ENCODE measurements around the gene C19orf81.
A peak's percentile ranks its signal among the peaks of the same experiment; 100 is the strongest.

Gene C19orf81

DNA sequence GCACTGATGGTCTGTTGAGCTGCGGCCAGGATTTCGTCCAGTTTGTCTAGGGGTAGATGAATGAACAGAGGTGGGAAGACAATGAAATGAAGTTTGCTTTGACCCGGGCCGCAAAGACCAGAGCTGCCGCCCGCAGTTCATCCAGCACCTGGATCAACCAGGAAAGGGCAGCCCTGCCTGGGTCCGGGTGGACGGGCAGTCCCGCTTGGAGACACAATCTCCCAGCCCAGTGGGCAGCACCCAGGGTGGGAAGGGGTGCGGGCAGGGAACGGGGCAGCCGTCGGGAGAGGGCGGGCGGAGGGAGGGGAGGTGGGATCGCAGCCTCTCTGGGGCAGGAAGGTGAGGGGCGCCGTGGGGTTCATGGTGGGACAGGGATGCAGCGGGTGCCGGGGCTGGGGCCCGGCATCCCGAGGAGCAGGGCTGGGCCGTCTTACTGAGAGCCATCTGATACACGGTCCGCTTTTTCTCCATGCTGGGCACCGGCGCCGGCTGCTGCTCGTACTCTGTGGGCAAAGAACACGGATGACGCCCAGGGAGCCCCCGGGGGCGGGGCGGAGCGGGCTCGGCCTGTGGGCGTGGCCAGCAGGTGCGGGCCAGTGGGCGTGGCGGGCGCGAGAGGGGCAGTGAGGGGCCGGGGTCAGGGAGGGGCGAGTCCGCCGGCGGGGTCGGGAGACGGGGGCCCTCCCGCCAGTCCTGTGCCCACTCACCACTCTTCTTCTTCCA, 37.2 kb downstream of the C19orf81 start:
- DNase-seq, result no peak

DNA sequence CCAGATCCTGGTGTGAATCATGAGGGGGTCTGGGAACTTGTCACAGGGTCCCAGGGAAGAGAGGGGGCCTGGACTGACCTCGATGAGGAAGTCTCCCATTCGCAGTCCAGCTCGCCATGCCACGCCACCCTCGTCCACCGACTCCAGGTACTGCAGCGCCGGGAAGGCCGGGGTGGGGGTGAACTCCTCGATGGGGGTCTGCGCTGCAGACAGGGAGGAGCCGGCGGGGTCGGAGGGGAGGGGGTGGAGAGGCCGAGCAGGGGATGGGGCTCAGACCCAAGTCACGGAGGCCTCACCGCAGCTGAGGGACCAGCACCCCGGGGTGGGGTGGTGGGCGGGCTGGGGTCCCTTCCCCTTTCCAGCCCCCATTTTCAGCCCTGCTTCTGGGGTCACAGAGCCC, 39.5 kb downstream of the C19orf81 start:
- no peak for DNase-seq

DNA sequence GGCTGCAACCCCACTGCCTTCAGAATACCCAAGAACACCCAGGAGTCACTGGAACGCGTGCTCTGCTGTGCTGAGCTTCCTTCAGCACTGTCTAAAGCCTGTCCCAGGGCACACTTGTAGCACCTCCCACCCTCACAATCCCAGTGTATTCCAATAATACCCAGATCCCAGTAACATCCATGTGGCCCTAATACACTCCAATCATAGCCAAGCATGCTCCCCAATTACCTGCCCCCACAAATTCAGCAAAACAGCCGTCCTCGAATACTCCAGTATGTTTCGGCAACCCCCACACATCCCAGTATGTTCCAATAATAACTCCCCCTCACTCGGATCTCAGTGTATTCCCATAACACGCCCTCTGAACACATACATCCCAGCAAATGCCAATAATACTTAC, 41.2 kb downstream of the C19orf81 start:
- DNase-seq, result no peak

DNA sequence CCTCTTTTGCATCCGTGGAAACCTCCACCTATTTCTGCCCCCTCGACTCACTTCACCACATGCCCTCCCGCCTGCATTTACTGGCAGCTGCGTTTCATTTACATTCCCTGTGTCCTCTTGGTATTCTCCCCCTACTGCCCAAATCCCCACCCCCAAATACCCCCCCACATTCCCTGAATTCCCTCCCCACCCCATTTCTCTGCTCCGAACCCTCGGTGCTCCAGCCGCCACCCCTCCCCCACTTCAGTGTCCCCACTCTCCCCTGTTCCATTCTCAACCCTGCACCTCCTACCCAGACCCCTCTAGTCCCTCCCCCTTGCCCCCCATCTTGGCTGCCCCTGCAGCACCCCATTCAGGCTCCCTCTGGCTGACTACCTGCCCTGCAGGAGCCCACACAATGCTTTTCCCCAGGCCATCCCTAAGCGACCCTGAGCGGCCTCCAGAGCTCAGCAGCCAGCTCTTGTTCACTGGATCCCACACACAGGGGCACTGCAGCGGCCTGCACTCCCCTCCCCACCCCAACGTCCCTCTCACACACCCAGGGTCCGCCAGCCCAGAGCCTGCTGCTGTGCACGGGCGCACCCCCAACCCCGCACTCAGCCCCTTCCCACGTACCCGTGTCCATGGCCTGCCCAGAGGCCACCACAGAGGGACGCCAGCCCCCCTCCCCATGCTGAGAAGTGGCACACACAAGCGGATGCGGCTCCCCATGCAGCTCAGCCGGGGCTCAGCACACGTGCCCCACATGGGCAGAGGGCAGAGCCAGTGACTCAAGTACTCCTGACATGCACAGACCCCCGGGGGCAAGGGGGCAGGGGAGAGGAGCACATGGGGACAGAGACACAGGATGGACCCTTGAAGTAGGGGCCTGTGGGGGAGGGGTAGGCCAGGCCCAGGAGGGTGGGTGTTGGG, 44.1 kb downstream of the C19orf81 start:
- DNase-seq, result no peak

DNA sequence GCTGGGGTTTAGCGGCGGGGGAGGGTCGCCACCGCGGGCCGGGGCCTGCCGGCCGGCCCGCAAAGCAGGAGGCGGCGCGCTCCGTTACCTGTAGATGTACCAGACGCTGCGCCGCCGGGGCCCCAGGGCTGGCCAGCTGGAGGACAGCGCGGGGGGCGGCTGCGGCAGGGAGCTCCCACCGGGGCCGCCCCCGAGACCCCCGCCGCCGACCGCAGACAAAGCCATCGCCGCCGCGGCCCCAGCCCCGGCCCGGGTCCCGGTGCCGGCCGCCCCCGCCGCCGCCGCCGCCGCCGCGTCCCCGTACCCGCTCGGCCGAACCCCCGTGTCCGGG, 45.5 kb downstream of the C19orf81 start:
- DNase-seq, result no peak

DNA sequence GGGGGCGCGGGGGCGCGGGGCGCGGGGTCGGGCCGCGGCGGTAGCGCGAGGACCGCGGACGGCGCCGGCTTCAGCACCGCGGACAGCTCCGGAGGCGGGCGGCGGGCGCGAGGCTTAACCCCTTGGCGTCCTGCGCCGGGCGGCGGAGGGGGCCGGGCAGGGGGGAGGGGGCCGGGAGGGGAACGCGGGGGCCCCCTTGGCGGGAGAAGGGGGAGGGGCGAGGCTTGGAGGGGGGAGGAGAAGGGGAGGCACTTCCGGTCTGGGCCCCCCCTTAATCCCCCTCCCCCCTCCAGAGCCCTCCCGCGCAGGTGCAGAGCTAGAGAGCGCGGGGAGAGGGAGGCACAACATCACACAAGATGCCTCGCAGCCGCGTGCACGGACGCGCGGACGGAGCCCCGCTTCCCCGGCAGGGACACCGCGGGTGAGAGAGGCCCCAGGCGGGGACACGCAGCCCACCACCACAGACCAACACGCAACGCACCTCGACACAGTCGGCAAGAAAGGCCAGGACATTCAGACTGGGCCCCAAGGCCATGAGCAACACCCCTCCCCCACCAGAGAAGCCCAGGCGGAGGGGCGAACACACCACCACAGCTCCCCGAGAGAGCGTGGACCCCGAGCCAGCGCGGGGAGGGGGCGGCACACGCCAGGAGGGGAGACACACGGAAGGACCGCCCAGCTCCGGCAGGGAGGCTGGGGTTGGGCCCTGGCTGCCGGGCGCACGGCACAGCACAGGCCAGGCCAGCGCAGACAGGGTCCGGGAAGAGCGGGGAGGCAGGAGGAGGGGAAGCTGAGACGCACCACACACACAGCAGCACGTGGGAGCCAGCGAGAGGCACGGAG, 46.2 kb downstream of the C19orf81 start:
- peak; percentile 17 for DNase-seq

DNA sequence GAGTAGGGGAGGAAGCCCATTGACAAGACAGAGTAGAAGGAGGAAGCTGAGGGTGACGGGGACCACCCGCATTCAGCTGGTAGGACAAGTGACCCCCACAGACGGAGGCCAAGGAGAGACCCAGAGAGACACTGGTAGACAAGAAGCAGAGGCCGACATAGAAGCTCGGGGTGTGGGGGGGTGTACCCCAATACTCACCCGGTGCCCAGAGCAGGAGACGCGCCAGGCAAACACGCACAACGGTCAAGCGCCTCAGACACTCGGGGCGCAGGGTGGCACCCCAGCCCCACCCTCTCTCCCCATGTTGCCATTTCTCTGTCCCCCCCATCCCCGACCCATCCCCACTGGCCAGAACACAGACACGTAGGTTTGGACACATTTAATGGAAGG, 46.8 kb downstream of the C19orf81 start:
- no peak for DNase-seq

DNA sequence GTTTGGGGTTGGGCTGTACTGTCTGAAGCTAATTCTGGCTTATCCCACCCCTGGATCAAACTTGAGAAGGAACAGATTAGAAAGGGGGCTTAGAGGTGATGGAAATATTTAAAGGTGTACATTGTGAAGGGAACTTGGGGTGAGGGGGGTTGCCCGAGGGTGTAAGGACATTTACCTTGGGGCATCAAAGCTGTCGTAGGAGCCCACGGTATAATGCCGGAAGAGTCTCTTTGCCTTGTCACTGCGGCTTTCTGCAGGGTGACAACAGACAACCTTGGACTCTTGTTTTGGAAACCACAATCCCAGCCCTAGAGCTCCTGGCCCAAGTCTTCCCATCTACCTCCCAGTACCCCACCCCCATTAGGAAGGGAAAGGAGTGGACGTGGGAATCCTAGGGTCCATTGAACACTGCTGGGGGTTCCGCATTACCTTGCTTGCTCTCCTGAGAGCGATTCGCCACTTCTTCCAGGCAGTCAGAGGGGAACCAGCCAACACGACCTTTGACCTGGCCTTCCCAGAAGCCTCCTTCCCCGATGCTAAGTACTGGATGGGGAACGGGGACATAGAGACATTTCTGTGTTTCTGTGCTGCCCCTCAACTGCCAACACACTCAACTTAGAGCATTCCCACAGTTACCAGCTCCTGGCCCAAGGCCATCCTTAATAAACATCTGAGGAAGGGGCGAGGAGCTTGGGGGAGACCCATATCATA, 48.3 kb downstream of the C19orf81 start:
- no peak for DNase-seq

DNA sequence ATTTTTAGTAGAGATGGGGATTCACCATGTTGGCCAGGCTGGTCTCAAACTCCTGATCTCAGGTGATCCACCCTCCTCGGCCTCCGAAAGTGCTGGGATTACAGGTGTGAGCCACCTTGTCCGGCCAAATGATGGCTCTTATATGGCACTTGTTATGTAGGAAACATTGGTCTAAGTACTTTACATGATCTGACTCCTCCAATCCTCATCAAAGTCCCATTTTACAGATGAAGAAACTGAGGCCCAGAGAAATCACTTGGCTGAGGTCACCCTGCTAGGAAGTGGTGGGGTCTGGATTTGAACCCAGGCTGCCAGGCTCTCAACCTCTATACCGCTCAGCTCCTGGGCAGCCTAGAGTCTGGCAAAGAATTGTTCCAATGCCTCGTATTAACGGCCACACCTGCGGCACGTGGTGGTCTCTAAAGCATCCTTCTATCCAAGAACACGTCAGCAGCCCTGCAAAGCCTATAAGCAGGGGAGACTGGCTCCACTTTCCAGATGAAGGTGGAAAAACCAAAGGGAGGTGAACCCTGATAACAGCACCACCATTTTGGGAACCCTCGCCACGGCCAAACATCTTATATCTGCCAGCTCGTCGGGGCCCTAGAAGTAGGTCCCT, 52.2 kb downstream of the C19orf81 start:
- DNase-seq, result no peak

DNA sequence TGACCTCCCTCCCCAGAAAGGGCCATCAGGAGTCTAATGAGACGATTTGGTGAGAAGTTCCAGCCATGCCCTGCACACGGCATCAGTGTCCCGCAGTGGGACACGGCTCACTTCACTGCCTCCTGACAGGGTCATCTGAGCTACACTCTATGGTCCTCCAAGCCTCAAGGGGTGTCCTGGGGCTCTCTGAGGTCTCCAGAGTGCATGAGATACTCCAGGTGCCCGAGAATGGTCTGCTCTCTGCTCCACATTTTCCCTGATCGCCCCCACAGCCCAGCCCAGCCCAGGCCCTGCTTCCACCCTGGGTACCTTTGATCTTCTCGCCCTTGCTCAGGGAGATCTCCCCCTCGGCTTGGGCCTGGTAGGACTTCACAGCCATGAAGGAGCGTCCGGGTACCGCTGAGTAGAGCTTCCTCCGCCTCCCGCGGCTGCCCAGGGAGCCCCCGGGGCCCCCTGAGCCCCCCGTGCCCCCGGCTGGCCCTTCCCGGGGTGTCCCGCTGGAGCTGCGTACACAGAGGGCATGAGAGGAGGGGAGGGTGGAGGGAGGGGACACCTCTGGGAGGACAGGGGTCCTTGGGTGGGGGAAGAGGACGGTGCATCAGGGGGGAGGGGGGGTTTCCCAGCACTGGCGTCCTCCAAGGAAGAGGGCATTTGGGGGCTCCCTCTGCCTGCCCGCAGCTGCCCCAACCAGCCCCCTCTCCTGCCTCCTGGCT, 53.1 kb downstream of the C19orf81 start:
- no peak for DNase-seq

DNA sequence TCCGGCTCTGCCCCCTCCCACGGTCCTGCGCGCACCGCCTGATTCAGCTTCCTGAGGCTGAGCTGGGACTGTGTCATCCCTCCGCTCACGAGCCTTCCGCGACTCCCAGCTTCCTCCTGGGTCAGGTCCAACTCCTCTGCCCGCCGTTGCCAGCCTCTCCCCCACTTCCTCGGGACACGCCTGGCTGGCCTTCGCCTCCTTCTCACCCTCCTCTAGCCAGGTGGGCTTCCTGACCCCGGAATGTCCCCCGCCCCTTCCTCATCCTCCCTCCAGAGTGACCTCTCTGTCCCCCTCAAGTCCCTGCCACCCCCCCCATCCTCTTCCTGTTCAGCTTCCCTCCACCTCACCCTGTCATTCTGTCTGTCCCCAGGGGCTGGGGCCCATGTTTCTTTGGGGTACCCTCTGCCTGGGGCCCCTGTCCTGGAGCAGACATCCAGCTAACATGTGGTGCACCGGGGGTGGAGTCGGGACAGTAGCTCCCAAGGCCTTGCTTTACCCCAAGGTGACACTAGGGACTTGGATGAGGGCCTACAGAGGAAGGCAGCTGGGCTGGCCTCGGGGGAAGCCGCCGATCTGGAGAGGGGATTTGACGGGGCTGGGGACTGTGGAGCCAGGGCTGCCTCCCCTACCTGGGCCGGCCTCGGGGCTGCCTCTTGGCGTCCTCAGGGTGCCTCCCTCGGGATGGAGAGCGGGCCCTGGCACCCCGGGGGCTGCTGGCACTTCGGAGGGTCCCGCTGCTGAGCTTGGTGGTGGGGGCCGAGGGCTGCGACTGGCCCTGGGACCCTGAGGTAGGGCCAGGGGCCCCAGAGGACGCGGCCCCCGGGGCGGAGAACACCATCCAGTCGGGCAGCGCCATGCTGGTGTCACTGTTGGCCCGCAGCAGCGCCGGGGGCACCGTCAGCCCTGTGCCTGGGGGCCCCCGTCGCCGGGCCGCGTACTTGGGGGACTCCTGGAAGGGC, 53.9 kb downstream of the C19orf81 start:
- no peak for DNase-seq

DNA sequence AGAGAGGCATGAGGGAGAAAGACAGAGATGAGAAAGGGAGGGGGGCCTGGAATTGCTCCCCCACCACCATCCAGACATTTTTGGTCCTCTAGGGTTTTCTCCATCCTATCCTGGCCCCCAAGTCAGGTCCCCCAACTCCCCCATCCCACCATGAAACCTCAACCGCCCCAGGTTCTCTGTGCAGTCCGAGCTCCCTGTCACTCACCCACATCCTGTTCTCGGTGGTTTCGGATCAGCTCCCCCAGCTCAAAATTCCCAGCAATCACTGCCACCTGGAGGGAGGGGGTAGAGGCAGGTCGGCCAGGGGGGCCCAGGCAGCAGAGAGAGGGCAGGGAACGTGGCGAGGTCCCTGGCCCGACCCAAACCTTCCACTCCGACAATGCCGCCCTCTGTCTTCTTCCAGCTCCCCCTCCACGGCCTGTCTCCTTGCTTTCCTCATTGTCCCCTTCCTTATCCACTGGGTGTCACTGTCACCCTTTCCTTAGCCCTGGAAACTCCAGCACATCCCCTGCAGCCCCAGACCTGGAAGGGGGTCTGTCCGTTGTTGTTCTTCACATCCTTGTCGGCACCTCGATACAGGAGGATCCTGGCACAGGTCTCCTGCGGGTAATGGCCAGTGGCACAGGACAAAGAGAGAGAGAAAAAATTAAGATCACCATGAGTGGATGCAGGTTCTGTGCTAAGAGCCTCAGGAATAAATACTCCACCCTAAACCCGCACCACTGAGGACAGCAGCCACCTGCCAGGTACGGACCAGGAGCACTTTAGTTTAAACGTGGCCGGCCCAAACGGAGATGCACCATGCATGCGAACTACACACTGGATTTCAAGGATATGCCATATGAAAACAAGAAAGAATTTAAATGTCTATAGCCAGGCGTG, 54.9 kb downstream of the C19orf81 start:
- DNase-seq, result peak; percentile 67

DNA sequence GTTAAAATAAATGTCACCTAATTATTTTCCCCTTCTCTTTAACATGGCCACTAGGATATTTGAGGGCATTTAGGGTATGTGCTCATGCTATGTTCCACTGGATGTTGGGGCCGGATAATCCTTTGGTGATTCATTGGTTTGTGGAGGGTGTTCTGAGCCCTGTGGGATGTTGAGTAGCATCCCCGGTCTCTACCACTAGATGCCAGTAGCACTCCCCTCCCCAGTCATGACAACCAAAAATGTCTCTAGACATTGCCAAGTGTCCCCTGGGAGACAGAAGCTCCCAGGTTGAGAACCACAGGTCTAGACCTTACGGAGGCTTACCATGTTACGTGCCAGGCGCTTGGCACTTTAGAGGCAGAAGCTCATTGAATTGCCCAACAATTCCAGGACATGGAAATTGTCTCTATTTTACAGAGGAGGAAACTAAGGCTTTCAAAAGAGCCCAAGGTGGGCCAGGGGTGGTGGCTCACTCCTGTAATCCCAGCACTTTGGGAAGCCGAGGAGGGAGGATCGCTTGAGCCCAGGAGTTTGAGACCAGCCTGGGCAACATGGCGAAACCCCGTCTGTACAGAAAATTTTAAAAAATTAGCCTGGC, 56.3 kb downstream of the C19orf81 start:
- peak; percentile 19 for DNase-seq

DNA sequence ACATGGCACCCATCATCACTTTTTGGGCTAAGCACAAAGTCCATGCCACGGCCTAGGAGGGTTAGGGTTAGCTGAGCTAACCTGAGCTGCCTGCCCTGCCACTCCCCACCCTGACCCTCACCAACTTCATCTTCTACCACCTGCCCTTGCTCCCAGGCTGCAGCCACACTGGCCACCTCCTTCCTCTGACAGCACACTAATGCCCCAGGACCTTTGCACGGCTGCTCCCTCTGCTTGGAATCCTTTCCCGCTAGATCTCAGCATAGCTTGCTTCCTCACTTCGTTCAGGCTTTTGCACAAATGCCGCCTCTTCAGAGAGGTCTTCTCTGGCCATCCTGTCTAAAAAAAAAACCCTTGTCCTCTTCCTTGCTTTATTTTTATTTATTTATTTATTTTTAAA, 57.1 kb downstream of the C19orf81 start:
- DNase-seq, result no peak

DNA sequence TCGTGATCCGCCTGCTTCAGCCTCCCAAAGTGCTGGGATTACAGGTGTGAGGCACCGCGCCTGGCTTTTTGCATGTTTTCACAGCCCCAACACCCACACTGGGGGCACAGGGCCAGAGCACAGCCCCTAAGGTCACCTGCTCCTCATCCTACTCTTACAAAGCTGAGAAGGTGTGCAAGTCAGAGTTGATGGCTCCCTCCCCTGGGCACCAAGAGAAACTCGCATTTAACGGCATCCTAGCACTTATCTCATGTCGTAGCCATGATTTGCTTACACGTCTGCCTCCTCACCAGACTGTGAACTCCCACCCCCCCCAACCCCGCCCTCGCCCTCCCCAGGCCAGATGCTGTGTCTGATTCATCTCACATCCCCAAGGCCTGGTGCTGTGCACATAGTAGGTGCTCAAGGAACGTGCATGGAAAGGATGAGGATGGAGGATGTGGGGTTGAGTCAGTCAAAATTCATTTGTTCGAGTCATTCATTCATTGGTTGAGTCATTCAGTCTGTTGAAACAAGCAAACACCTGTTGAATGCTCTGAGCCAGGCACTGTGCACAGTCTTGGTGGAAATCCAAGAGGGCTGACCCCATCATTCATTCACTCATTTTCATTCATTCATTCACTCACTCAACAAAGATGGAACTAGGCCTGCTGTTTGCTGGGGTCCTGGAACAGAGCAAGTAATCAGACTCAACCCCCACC, 59.1 kb downstream of the C19orf81 start:
- DNase-seq, result no peak

Data from SHP77 treated with DMSO at 0.1 percent for 48 hours (cell line).